Testis (tissue), 2 donors: ENCODE data around the gene WDCP.

Source experiments
- CTCF ChIP-seq, 3 experiments: fragments of 450-650 bp in 2 of 3; fragments of 200-600 bp in 1 of 3; sonication (generic) in 1 of 3; IDR thresholded peaks; one replicate each; pipeline ENCODE4 v1.5.1; 2016 to 2019; ENCODE audit warnings: antibody characterized with exemption in 3 of 3, mild to moderate bottlenecking in 2 of 3, moderate library complexity in 1 of 3
- POLR2A ChIP-seq: fragments of 450-650 bp; IDR thresholded peaks from one replicate; pipeline ENCODE4 v1.6.1; 2017; ENCODE audit warnings: antibody characterized with exemption, mild to moderate bottlenecking, moderate library complexity

DNA sequence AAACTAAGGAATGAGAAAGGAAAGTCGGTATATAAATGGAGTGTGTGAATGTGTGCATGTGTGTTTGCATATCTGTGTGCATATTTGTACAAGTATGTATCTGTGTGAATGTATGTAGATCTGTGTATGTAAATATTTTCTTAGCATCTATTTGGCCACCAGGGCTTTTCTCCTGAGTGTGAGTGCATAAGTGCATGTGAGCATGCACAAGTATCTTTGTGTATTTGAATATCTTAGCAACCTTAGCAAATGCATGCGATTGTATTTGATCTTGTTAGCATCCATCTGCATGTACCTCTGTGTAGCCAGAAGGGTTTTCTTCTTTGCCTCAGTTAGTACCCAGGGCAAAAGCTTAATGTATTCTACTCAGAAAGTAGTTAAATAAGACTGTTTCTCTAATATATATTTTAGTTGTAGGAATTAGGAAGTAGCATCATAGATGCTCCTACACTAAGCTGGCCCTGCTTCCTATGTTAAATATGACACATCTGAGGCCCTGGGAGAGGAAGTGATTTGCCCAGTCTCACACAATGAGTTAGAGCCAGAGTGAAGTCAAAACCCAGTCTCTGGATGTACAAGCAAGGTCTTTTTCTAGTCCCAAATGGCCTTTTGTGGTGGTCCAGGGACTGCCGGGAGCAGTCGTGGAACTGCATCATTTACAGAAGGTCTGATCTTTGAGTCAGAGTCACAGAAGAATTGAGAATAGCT lies 11.5 kb upstream of the WDCP start:
- TF ChIP-seq CTCF (IDR thresholded peaks at IDR 0.05): no peak
- no peak for TF ChIP-seq POLR2A
